Trophoblast cell (in vitro differentiated cells and primary cell): ENCODE measurements around the gene SLC35G4.

Experiments used
- DNase-seq, 2 donors: peaks; one replicate each; pipeline ENCODE4 v3.0.0-alpha.2; 2016
- H2AFZ ChIP-seq: 2 replicates; pipeline ENCODE4 v1.6.1; 2013; ENCODE audit warnings: low read length, moderate library complexity, mild to moderate bottlenecking; ENCODE audit not compliant: insufficient read depth, poor library complexity
- H2AK5ac ChIP-seq: 2 replicates; pipeline ENCODE4 v1.6.1; 2013; ENCODE audit warnings: mild to moderate bottlenecking, low read length
- H2BK120ac ChIP-seq: 2 replicates; pipeline ENCODE4 v1.6.1; 2013; ENCODE audit warnings: low read length, mild to moderate bottlenecking, moderate library complexity; ENCODE audit not compliant: insufficient read depth, poor library complexity
- H2BK12ac ChIP-seq: 2 replicates; pipeline ENCODE4 v1.6.1; 2013; ENCODE audit warnings: mild to moderate bottlenecking, low read length, moderate library complexity
- H2BK5ac ChIP-seq: 2 replicates; pipeline ENCODE4 v1.6.1; 2013; ENCODE audit warnings: low read length, low read depth, moderate library complexity, mild to moderate bottlenecking; ENCODE audit not compliant: poor library complexity
- H3K14ac ChIP-seq: 2 replicates; pipeline ENCODE4 v1.6.1; 2013; ENCODE audit warnings: mild to moderate bottlenecking, low read length
- H3K18ac ChIP-seq: 2 replicates; pipeline ENCODE4 v1.6.1; 2013; ENCODE audit warnings: mild to moderate bottlenecking, low read length
- H3K23ac ChIP-seq: 2 replicates; pipeline ENCODE4 v1.6.1; 2013; ENCODE audit warnings: low read length
- H3K27ac ChIP-seq: 2 replicates; pipeline ENCODE4 v1.5.1; 2013; ENCODE audit warnings: low read depth, mild to moderate bottlenecking, inconsistent platforms, low read length, moderate library complexity
- H3K27me3 ChIP-seq: 2 replicates; pipeline ENCODE4 v1.6.1; 2013; ENCODE audit warnings: inconsistent platforms, mild to moderate bottlenecking, low read length, moderate library complexity; ENCODE audit not compliant: insufficient read depth
- H3K36me3 ChIP-seq, 2 experiments: 1 replicate in 1 of 2; 2 replicates in 1 of 2; pipeline ENCODE4 v1.6.1; 2013; ENCODE audit warnings: low read length in 2 of 2, mild to moderate bottlenecking in 2 of 2, moderate library complexity in 1 of 2; ENCODE audit not compliant: insufficient read depth in 2 of 2, control insufficient read depth in 1 of 2
- H3K4ac ChIP-seq: 2 replicates; pipeline ENCODE4 v1.6.1; 2013; ENCODE audit warnings: low read depth, mild to moderate bottlenecking, low read length, moderate library complexity
- H3K4me1 ChIP-seq, 2 experiments: 1 replicate in 1 of 2; 2 replicates in 1 of 2; pipeline ENCODE4 v1.6.1; 2013; ENCODE audit warnings: low read length in 2 of 2, mild to moderate bottlenecking in 2 of 2, moderate library complexity in 1 of 2; ENCODE audit not compliant: insufficient read depth in 2 of 2, control insufficient read depth in 1 of 2
- H3K4me2 ChIP-seq: 2 replicates; pipeline ENCODE4 v1.6.1; 2013; ENCODE audit warnings: inconsistent platforms, mild to moderate bottlenecking, low read length, moderate library complexity
- H3K4me3 ChIP-seq: 2 replicates; pipeline ENCODE4 v1.5.1; 2013; ENCODE audit warnings: mild to moderate bottlenecking, low read depth, low read length, inconsistent platforms
- H3K79me1 ChIP-seq: one replicate; pipeline ENCODE4 v1.6.1; 2013; ENCODE audit warnings: low read length
- H3K79me2 ChIP-seq: 2 replicates; pipeline ENCODE4 v1.6.1; 2013; ENCODE audit warnings: low read length, mild to moderate bottlenecking; ENCODE audit not compliant: control insufficient read depth, insufficient read depth, poor library complexity
- H3K9ac ChIP-seq: 2 replicates; pipeline ENCODE4 v1.6.1; 2013; ENCODE audit warnings: mild to moderate bottlenecking, low read length
- H3K9me3 ChIP-seq: 2 replicates; pipeline ENCODE4 v1.6.1; 2013; ENCODE audit warnings: low read depth, mild to moderate bottlenecking, control low read depth, inconsistent platforms, low read length; ENCODE audit not compliant: insufficient read depth
- H4K12ac ChIP-seq: 2 replicates; pipeline ENCODE4 v1.6.1; 2013; ENCODE audit warnings: low read depth, mild to moderate bottlenecking, low read length, moderate library complexity
- H4K8ac ChIP-seq: 2 replicates; pipeline ENCODE4 v1.6.1; 2013; ENCODE audit warnings: low read depth, mild to moderate bottlenecking, low read length, moderate library complexity
- H4K91ac ChIP-seq: one replicate; pipeline ENCODE4 v1.6.1; 2013; ENCODE audit warnings: low read depth, mild to moderate bottlenecking, low read length, moderate library complexity
- WGBS: extraction: QIAGEN DNeasy Blood & Tissue Kit; methylation state at CpG from one replicate; pipeline ENCODE4 v1.1.7; 2013; ENCODE audit warnings: missing lambda C conversion rate; ENCODE audit not compliant: insufficient read length, insufficient coverage; ENCODE audit errors: extremely low coverage; 5-methylcytosine and 5-hydroxymethylcytosine counted together

SLC35G4 gene

DNA sequence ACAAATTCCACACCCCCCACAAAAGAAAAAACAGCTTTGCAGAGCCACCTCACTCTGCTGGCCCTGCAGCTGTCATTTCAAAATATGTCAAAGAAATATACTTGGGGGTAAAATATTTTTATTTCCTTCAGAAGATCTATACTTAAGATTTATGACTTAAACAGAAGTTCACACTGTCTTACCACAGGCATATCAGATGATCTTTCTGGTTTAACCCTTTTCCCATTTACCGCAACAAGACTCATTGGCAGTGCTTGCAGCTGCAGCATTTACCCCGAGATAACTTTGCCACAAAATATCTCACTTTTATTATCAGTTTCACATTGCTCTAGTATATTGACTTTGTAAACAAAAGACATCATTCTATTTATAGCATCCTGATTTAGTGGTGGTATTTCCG, 21.6 kb upstream of the SLC35G4 start:
- no peak overlapping the region for H3K4ac ChIP-seq
- H3K27me3 ChIP-seq, result no peaks in the 10 kb centered on the region
- H3K4me1 ChIP-seq, result no peaks in the 10 kb centered on the region
- no peak overlapping the region for H3K27ac ChIP-seq
- no peak overlapping the region for H2AFZ ChIP-seq
- no peaks in the 10 kb centered on the region for H3K9me3 ChIP-seq
- no peaks in the 10 kb centered on the region for H3K79me1 ChIP-seq
- H4K12ac ChIP-seq, result no peak overlapping the region
- no peak overlapping the region for H3K4me2 ChIP-seq
- no peak overlapping the region for H3K4me3 ChIP-seq
- H4K91ac ChIP-seq, result no peak overlapping the region
- no peak overlapping the region for H2BK5ac ChIP-seq
- H2BK12ac ChIP-seq, result no peak overlapping the region
- no peaks in the 10 kb centered on the region for H3K79me2 ChIP-seq
- WGBS, result no CpG with 5 or more reads among the region's 3 CpGs
- H3K14ac ChIP-seq, result no peak overlapping the region
- H2BK120ac ChIP-seq, result no peak overlapping the region
- H3K23ac ChIP-seq, result no peak overlapping the region
- no peak overlapping the region for H3K9ac ChIP-seq
- no peaks in the 10 kb centered on the region for H3K36me3 ChIP-seq
- no peak overlapping the region for H3K18ac ChIP-seq
- H2AK5ac ChIP-seq, result no peak overlapping the region
- H4K8ac ChIP-seq, result no peak overlapping the region
- no peak for DNase-seq

DNA sequence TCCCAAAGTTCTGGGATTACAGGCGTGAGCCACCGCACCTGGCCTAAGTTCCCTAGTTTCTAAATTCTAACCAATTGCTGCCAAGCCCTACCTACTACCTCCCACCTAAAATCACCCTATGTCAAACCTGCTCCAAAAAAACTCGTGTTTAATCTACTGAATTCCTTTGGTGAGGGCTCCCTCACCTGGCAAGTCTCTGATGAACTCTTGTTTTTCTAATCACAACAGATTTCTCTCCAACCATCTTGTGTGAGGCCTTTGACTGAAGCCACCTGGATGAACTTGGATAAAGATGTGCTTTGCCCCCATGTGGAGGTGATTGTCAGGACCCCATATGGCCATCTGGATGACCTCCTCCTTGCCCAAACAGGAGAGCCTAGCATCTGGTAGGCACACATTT, 17.4 kb upstream of the SLC35G4 start:
- Histone ChIP-seq H3K79me2 (no peaks in the 10 kb centered on the region), H3K4me2 (no peak overlapping the region), H2BK5ac (no peak overlapping the region), H4K12ac (no peak overlapping the region), H3K14ac (no peak overlapping the region), H3K27ac (no peak overlapping the region), H2AFZ (no peak overlapping the region), H2BK12ac (no peak overlapping the region), H2AK5ac (no peak overlapping the region), H3K4ac (no peak overlapping the region), H4K91ac (no peak overlapping the region), H3K36me3 (no peaks in the 10 kb centered on the region), H3K18ac (no peak overlapping the region), H3K27me3 (no peaks in the 10 kb centered on the region), H3K9me3 (no peaks in the 10 kb centered on the region), H3K23ac (no peak overlapping the region), H3K9ac (no peak overlapping the region), H3K4me3 (no peak overlapping the region), H4K8ac (no peak overlapping the region), H2BK120ac (no peak overlapping the region), H3K79me1 (no peaks in the 10 kb centered on the region), H3K4me1 (no peaks in the 10 kb centered on the region)
- no CpG with 5 or more reads among the region's 3 CpGs for WGBS
- no peak for DNase-seq

DNA sequence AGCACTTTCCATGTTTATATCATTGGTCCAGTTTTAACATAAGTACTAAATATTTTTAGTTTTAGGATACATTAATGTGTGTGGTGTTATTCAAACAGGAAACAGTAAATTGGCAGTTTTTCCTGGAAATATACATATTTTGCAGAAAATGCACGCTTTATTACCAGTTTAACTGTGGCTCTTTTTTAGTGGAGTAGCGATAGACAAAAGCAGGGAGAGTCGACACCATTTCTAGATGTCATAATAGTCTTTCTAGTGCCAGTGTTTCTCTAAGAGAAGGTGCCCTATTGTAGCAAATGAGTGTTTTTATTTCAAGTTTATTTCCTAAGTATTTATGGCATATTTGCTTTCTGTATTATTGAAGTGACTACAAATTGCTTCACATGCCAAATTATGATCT, 9.1 kb upstream of the SLC35G4 start:
- H4K91ac ChIP-seq, result no peak overlapping the region
- H3K23ac ChIP-seq, result no peak overlapping the region
- no peak overlapping the region for H4K8ac ChIP-seq
- DNase-seq, result no peak
- no peak overlapping the region for H3K27ac ChIP-seq
- WGBS, result no CpG with 5 or more reads among the region's 3 CpGs
- no peaks in the 10 kb centered on the region for H3K27me3 ChIP-seq
- H3K4ac ChIP-seq, result no peak overlapping the region
- no peak overlapping the region for H2AFZ ChIP-seq
- H3K4me1 ChIP-seq, result no peaks in the 10 kb centered on the region
- no peaks in the 10 kb centered on the region for H3K9me3 ChIP-seq
- no peak overlapping the region for H3K4me3 ChIP-seq
- no peaks in the 10 kb centered on the region for H3K79me1 ChIP-seq
- no peak overlapping the region for H3K14ac ChIP-seq
- H2BK5ac ChIP-seq, result no peak overlapping the region
- H2AK5ac ChIP-seq, result no peak overlapping the region
- no peak overlapping the region for H4K12ac ChIP-seq
- H3K9ac ChIP-seq, result no peak overlapping the region
- no peak overlapping the region for H3K18ac ChIP-seq
- H2BK12ac ChIP-seq, result no peak overlapping the region
- no peak overlapping the region for H3K4me2 ChIP-seq
- H3K36me3 ChIP-seq, result no peaks in the 10 kb centered on the region
- no peaks in the 10 kb centered on the region for H3K79me2 ChIP-seq
- H2BK120ac ChIP-seq, result no peak overlapping the region

DNA sequence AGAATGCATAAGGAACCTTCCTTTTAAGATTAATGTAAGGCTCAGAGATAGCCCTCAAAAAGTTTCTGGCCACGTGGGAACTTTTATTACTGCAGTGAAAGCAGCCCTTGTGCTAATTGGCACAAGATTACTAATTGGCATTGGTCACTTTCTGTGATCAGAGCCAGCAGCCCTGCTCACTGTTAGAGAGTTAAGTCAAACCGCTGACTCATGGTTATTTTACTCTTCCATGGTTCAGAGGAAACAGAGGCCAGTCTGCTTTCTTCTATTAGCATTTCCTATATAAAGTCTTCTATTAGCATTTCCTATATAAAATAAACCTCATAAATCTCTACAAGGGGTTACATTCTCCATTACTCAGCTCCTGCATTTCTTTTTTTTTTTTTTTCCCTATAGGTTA, 1.5 kb upstream of the SLC35G4 start:
- Histone ChIP-seq H4K91ac (no peak overlapping the region), H2BK5ac (no peak overlapping the region), H3K27ac (no peak overlapping the region), H2BK120ac (no peak overlapping the region), H2BK12ac (no peak overlapping the region), H3K79me1 (no peaks in the 10 kb centered on the region), H3K36me3 (no peaks in the 10 kb centered on the region), H3K79me2 (no peaks in the 10 kb centered on the region), H3K27me3 (no peaks in the 10 kb centered on the region), H3K4ac (no peak overlapping the region), H3K14ac (no peak overlapping the region), H3K9me3 (no peaks in the 10 kb centered on the region), H3K23ac (no peak overlapping the region), H3K4me2 (no peak overlapping the region), H2AK5ac (no peak overlapping the region), H4K8ac (no peak overlapping the region), H3K18ac (no peak overlapping the region), H3K4me3 (no peak overlapping the region), H2AFZ (no peak overlapping the region), H3K9ac (no peak overlapping the region), H4K12ac (no peak overlapping the region), H3K4me1 (no peaks in the 10 kb centered on the region)
- DNase-seq, result no peak
- WGBS, result no CpG with 5 or more reads among the region's 2 CpGs
